ENCODE results near the gene RNF112. TPM values are rescaled to one million over a fixed set of nuclear protein-coding genes. Genes with fewer than 3 reads are reported as not detected.
A peak's percentile ranks its signal among the peaks of the same experiment; 100 is the strongest.

The RNF112 gene
- total and polyA plus RNA-seq, 2 of the 13 experiments (the other 11 are each of a cell fraction or from before 2014, with no cell fraction given), result 0.05 TPM; not detected in 1

DNA sequence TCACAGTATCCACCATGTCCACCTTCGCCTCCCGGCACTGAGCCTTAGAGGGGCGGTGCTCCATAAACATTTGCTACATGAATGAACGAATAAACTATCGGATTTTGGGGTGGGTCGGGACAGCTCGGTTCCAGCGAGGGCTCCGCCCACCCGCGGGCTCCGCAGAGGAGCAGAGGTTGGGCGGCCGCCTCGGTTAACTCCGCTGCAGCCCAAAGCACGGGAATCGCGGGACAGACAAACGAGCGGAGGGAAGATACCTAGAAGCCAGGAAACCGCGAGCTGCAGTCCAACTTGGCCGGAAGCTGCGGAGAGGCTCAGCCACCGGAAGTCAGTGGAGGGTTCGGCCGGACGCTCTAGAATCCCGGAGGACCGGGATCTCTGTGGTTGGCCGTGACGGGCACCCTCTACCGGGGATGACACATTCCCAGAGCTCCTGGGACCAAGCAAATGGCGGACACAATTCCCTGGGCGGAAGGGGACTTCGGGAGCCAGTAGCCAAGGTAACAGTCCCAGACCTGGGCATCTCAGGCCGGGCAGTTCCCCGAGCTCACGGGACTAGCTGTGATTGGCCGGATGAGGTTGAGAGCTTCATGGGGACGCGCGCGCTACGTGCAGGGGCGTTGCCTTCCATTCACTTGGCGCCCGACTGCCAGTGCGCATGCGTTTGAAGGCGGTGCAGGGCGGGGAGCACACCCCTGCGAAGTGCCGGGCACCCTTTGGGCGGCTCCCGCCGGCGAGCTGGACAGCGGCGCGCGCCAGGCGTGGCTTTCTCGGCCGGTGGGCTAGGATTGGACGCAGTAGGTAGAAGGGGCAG, 33.2 kb upstream of the RNF112 start (continued):
- TF ChIP-seq ATM (IDR thresholded peaks at IDR 0.05; ENCODE audit: borderline replicate concordance) (no peak), ZNF460 (CRISPR knock-in tag; IDR thresholded peaks at IDR 0.05; ENCODE audit: borderline replicate concordance) (no peak), MYC (CRISPR knock-in tag; IDR thresholded peaks at IDR 0.05; ENCODE audit: borderline replicate concordance) (peak; percentile 54; the same call in 1 of the 2 replicates), ZNF776 (CRISPR knock-in tag; IDR thresholded peaks at IDR 0.05) (no peak), CC2D1A (CRISPR knock-in tag; IDR thresholded peaks at IDR 0.05) (no peak), EP300 (IDR thresholded peaks at IDR 0.05; ENCODE audit: low read depth in 2 of 2, low read length in 2 of 2) (no peak), EP300 (CRISPR knock-in tag; IDR thresholded peaks at IDR 0.05; ENCODE audit: borderline replicate concordance) (no peak), YY1 (IDR thresholded peaks at IDR 0.05; ENCODE audit: insufficient read depth, insufficient replicate concordance, low read depth, low read length) (peak; percentile 86), SAP130 (CRISPR knock-in tag; IDR thresholded peaks at IDR 0.05; ENCODE audit: low read depth) (peak; percentile 85), MTA1 (CRISPR knock-in tag; IDR thresholded peaks at IDR 0.05; ENCODE audit: borderline replicate concordance) (0 out of 2 replicates have a peak, but pooled peaks have one; percentile 45), REL (CRISPR knock-in tag; conservative IDR thresholded peaks at IDR 0.05) (no peak), MTF1 (CRISPR knock-in tag; IDR thresholded peaks at IDR 0.05) (no peak), ISX (CRISPR knock-in tag; conservative IDR thresholded peaks at IDR 0.05) (0 out of 2 replicates have a peak, but pooled peaks have one; percentile 35), PCBP1 (IDR thresholded peaks at IDR 0.05; ENCODE audit: borderline replicate concordance, low read depth, low read length) (no peak), GATA4 (IDR thresholded peaks at IDR 0.05; ENCODE audit: borderline replicate concordance, low read depth) (no peak), ZNF652 (CRISPR knock-in tag; IDR thresholded peaks at IDR 0.05; ENCODE audit: borderline replicate concordance, low read depth) (no peak), ZNF598 (CRISPR knock-in tag; IDR thresholded peaks at IDR 0.05; ENCODE audit: borderline replicate concordance) (peak; percentile 84)
- TF ChIP-seq, protein P1, sequence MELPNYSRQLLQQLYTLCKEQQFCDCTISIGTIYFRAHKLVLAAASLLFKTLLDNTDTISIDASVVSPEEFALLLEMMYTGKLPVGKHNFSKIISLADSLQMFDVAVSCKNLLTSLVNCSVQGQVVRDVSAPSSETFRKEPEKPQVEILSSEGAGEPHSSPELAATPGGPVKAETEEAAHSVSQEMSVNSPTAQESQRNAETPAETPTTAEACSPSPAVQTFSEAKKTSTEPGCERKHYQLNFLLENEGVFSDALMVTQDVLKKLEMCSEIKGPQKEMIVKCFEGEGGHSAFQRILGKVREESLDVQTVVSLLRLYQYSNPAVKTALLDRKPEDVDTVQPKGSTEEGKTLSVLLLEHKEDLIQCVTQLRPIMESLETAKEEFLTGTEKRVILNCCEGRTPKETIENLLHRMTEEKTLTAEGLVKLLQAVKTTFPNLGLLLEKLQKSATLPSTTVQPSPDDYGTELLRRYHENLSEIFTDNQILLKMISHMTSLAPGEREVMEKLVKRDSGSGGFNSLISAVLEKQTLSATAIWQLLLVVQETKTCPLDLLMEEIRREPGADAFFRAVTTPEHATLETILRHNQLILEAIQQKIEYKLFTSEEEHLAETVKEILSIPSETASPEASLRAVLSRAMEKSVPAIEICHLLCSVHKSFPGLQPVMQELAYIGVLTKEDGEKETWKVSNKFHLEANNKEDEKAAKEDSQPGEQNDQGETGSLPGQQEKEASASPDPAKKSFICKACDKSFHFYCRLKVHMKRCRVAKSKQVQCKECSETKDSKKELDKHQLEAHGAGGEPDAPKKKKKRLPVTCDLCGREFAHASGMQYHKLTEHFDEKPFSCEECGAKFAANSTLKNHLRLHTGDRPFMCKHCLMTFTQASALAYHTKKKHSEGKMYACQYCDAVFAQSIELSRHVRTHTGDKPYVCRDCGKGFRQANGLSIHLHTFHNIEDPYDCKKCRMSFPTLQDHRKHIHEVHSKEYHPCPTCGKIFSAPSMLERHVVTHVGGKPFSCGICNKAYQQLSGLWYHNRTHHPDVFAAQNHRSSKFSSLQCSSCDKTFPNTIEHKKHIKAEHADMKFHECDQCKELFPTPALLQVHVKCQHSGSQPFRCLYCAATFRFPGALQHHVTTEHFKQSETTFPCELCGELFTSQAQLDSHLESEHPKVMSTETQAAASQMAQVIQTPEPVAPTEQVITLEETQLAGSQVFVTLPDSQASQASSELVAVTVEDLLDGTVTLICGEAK (IDR thresholded peaks at IDR 0.05), result peak; percentile 65
- TF ChIP-seq, protein P1 (CRISPR knock-in tag; IDR thresholded peaks at IDR 0.05), result 0 out of 2 replicates have a peak, but pooled peaks have one; percentile 55

Measured in HepG2 (cell line).